ENCODE data around the gene SEMA7A.

GRCh38 chr15:74387141-74387541 lies 46.6 kb downstream of the SEMA7A start:
- TF ChIP-seq ZKSCAN1 (IDR thresholded peaks at IDR 0.05; ENCODE audit: low read depth, low read length): no peak
- TF ChIP-seq EP300 (IDR thresholded peaks at IDR 0.05; ENCODE audit: low read length): no peak
- TF ChIP-seq CEBPB (tag; IDR thresholded peaks at IDR 0.05): no peak

All from K562 (cell line).